H9 (cell line): ENCODE results near the gene PDE7B. TPM values are rescaled to one million over a fixed set of nuclear protein-coding genes. Genes with fewer than 3 reads are reported as not detected.

Experiments
- DNase-seq: peaks from one replicate; pipeline ENCODE4 v3.0.0-alpha.2; 2017
- H2AFZ ChIP-seq: one replicate; pipeline ENCODE4 v1.6.1; 2013; ENCODE audit warnings: mild to moderate bottlenecking, low read length, control low read depth, moderate library complexity
- H2AK5ac ChIP-seq: 2 replicates; pipeline ENCODE4 v1.6.1; 2013; ENCODE audit warnings: low read length, control low read depth, mixed read lengths; ENCODE audit not compliant: insufficient read length
- H2BK120ac ChIP-seq: one replicate; pipeline ENCODE4 v1.6.1; 2013; ENCODE audit warnings: low read depth, mild to moderate bottlenecking, low read length, control low read depth, inconsistent platforms; ENCODE audit not compliant: poor library complexity, severe bottlenecking
- H2BK12ac ChIP-seq: 2 replicates; pipeline ENCODE4 v1.6.1; 2013; ENCODE audit warnings: low read length, control low read depth, mixed read lengths, low read depth; ENCODE audit not compliant: insufficient read length
- H2BK15ac ChIP-seq: 2 replicates; pipeline ENCODE4 v1.6.1; 2013; ENCODE audit warnings: low read depth, low read length, control low read depth
- H2BK20ac ChIP-seq: one replicate; pipeline ENCODE4 v1.6.1; 2013; ENCODE audit warnings: low read depth, mild to moderate bottlenecking, low read length, control low read depth, inconsistent platforms; ENCODE audit not compliant: poor library complexity, severe bottlenecking
- H2BK5ac ChIP-seq: 2 replicates; pipeline ENCODE4 v1.6.1; 2013; ENCODE audit warnings: low read length, control low read depth, mixed read lengths; ENCODE audit not compliant: insufficient read length
- H3K14ac ChIP-seq: 2 replicates; pipeline ENCODE4 v1.6.1; 2013; ENCODE audit warnings: low read length, control low read depth; ENCODE audit not compliant: insufficient read depth
- H3K18ac ChIP-seq: 2 replicates; pipeline ENCODE4 v1.6.1; 2013; ENCODE audit warnings: low read depth, mild to moderate bottlenecking, mixed read lengths, low read length, control low read depth; ENCODE audit not compliant: insufficient read length
- H3K23ac ChIP-seq: 2 replicates; pipeline ENCODE4 v1.6.1; 2013; ENCODE audit warnings: low read length, control low read depth, mixed read lengths, low read depth; ENCODE audit not compliant: insufficient read length
- H3K23me2 ChIP-seq: 2 replicates; pipeline ENCODE4 v1.6.1; 2013; ENCODE audit warnings: low read depth, mild to moderate bottlenecking, mixed read lengths, low read length, control low read depth; ENCODE audit not compliant: insufficient read length, poor library complexity, severe bottlenecking
- H3K27ac ChIP-seq: 2 replicates; pipeline ENCODE4 v1.5.1; 2013; ENCODE audit warnings: low read length, control low read depth, mixed read lengths, low read depth; ENCODE audit not compliant: insufficient read length
- H3K27me3 ChIP-seq: 2 replicates; pipeline ENCODE4 v1.6.1; 2013; ENCODE audit warnings: low read length, control low read depth, inconsistent platforms; ENCODE audit not compliant: insufficient read depth
- H3K4ac ChIP-seq: 2 replicates; pipeline ENCODE4 v1.6.1; 2013; ENCODE audit warnings: low read depth, mild to moderate bottlenecking, control low read depth, inconsistent platforms, low read length, moderate library complexity
- H3K4me1 ChIP-seq: 2 replicates; pipeline ENCODE4 v1.6.1; 2013; ENCODE audit warnings: low read length, control low read depth, inconsistent platforms; ENCODE audit not compliant: insufficient read depth
- H3K4me2 ChIP-seq: 2 replicates; pipeline ENCODE4 v1.6.1; 2013; ENCODE audit warnings: low read length, control low read depth, mixed read lengths; ENCODE audit not compliant: insufficient read length, insufficient read depth
- H3K56ac ChIP-seq: 2 replicates; pipeline ENCODE4 v1.6.1; 2013; ENCODE audit warnings: low read depth, mild to moderate bottlenecking, mixed read lengths, low read length, control low read depth; ENCODE audit not compliant: insufficient read length
- H3K79me1 ChIP-seq: 2 replicates; pipeline ENCODE4 v1.6.1; 2013; ENCODE audit warnings: low read depth, mild to moderate bottlenecking, moderate library complexity, low read length, control low read depth, inconsistent platforms; ENCODE audit not compliant: insufficient read depth, poor library complexity, severe bottlenecking
- H3K79me2 ChIP-seq: 2 replicates; pipeline ENCODE4 v1.6.1; 2013; ENCODE audit warnings: low read length, control low read depth, inconsistent platforms; ENCODE audit not compliant: insufficient read depth
- H3K9ac ChIP-seq: 2 replicates; pipeline ENCODE4 v1.6.1; 2013; ENCODE audit warnings: low read length, control low read depth, mixed read lengths; ENCODE audit not compliant: insufficient read length; ENCODE audit errors: extremely low read depth
- H3K9me3 ChIP-seq: one replicate; pipeline ENCODE4 v1.6.1; 2013; ENCODE audit warnings: low read depth, low read length, inconsistent platforms; ENCODE audit not compliant: control insufficient read depth
- H3T11ph ChIP-seq: one replicate; pipeline ENCODE4 v1.6.1; 2013; ENCODE audit warnings: mild to moderate bottlenecking, low read length, control low read depth, inconsistent platforms
- H4K20me1 ChIP-seq: one replicate; pipeline ENCODE4 v1.6.1; 2013; ENCODE audit not compliant: control insufficient read depth, insufficient read length, insufficient read depth
- H4K5ac ChIP-seq: 2 replicates; pipeline ENCODE4 v1.6.1; 2013; ENCODE audit warnings: low read depth, mild to moderate bottlenecking, mixed read lengths, low read length, control low read depth; ENCODE audit not compliant: insufficient read length
- H4K8ac ChIP-seq: replicated peaks from 2 replicates; pipeline ENCODE4 v1.6.1; 2013; ENCODE audit warnings: low read length, control low read depth, mixed read lengths, low read depth; ENCODE audit not compliant: insufficient read length
- H4K91ac ChIP-seq: 2 replicates; pipeline ENCODE4 v1.6.1; 2013; ENCODE audit warnings: low read depth, mild to moderate bottlenecking, moderate library complexity, mixed read lengths, low read length, control low read depth; ENCODE audit not compliant: insufficient read length
- H3K27ac Mint-ChIP-seq, 3 experiments: 2 replicates in 2 of 3; 3 replicates in 1 of 3; pipeline ENCODE4 v1.8.0; 2020 to 2021; ENCODE audit warnings: mixed read lengths in 3 of 3, mild to moderate bottlenecking in 1 of 3, moderate library complexity in 1 of 3
- H3K27me3 Mint-ChIP-seq: 2 replicates; pipeline ENCODE4 v1.8.0; 2021; ENCODE audit warnings: low read depth, mild to moderate bottlenecking, moderate library complexity, mixed read lengths
- H3K36me3 Mint-ChIP-seq, 3 experiments: 2 replicates in 2 of 3; 3 replicates in 1 of 3; pipeline ENCODE4 v1.8.0; 2020 to 2021; ENCODE audit warnings: low read depth in 3 of 3, mixed read lengths in 3 of 3; ENCODE audit not compliant: insufficient read depth in 1 of 3
- H3K4me1 Mint-ChIP-seq, 2 experiments: 2 replicates each; pipeline ENCODE4 v1.8.0; 2020; ENCODE audit warnings: mixed read lengths in 2 of 2
- H3K4me3 Mint-ChIP-seq, 2 experiments: 2 replicates in 1 of 2; 3 replicates in 1 of 2; pipeline ENCODE4 v1.8.0; 2020 to 2021; ENCODE audit warnings: mild to moderate bottlenecking in 2 of 2, mixed read lengths in 2 of 2, moderate library complexity in 1 of 2
- H3K9me3 Mint-ChIP-seq, 2 experiments: 2 replicates in 1 of 2; 3 replicates in 1 of 2; pipeline ENCODE4 v1.8.0; 2020; ENCODE audit warnings: mild to moderate bottlenecking in 2 of 2, mixed read lengths in 2 of 2, moderate library complexity in 1 of 2
- CTCF ChIP-seq: fragments of 200-600 bp; sonication (generic); conservative IDR thresholded peaks from 3 replicates; pipeline ENCODE4 v1.8.0; 2021; ENCODE audit warnings: antibody characterized with exemption, mild to moderate bottlenecking
- WGBS: extraction: QIAGEN DNeasy Blood & Tissue Kit; methylation state at CpG from one replicate; pipeline ENCODE4 v1.1.7; 2013; ENCODE audit warnings: missing lambda C conversion rate, low lambda C conversion rate, mixed read lengths; ENCODE audit not compliant: insufficient read length; ENCODE audit errors: extremely low coverage; 5-methylcytosine and 5-hydroxymethylcytosine counted together
- total RNA-seq: library from RNA; stranded (reverse); gene quantifications from 2 replicates; pipeline ENCODE4 v1.2.1, GENCODE V29; 2021

The PDE7B gene
- total RNA-seq, 1 experiment from 2014 or later = not detected

DNA sequence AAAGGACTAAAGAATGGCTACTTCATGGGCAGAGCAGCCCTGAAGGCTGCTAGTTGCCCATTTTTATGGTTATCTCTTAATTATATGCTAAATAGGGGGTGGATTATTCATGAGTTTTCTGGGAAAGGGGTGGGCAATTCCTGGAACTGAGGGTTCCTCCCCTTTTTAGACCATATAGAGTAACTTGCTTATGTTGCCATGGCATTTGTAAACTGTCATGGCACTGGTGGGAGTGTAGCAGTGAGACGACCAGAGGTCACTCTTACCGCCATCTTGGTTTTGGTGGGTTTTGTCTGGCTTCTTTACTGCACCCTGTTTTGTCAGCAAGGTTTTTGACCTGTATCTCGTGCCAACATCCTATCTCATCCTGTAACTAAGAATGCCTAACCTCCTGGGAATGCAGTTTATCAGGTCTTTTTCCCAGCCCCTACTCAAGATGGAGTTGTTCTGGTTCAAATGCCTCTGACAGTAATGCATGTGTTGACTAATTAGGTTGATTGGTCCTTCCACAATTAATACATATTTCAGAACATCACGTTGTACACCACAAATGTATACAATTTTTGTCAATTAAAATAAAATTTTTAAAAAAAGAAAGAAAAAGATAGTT lies 139.5 kb downstream of the PDE7B start:
- no peak overlapping the region for H2AK5ac ChIP-seq
- H2AFZ ChIP-seq = no peak overlapping the region
- no CpG with 5 or more reads among the region's 4 CpGs for WGBS

More for the DNA sequence above, 139.5 kb downstream of the PDE7B start:
- no peaks in the 10 kb centered on the region for H3K4me1 ChIP-seq
- no peak for TF ChIP-seq CTCF
- H3K9me3 ChIP-seq = no peaks in the 10 kb centered on the region
- H4K91ac ChIP-seq = no peak overlapping the region
- H3K27ac ChIP-seq = no peak overlapping the region
- no peak overlapping the region for H3K14ac ChIP-seq
- H3K27ac Mint-ChIP-seq = no peak overlapping the region
- no peak overlapping the region for H4K8ac ChIP-seq
- H3K79me1 ChIP-seq = no peaks in the 10 kb centered on the region
- no peak overlapping the region for H3K56ac ChIP-seq
- H3K23ac ChIP-seq = no peak overlapping the region
- no peak overlapping the region for H2BK12ac ChIP-seq
- DNase-seq = no peak
- H4K5ac ChIP-seq = no peak overlapping the region
- H4K20me1 ChIP-seq = no peaks in the 10 kb centered on the region
- H3K9me3 Mint-ChIP-seq = no peaks in the 10 kb centered on the region
- H3K4me3 Mint-ChIP-seq = no peak overlapping the region
- H3K79me2 ChIP-seq = no peaks in the 10 kb centered on the region
- no peak overlapping the region for H3K9ac ChIP-seq
- H3T11ph ChIP-seq = no peak overlapping the region
- H2BK20ac ChIP-seq = no peak overlapping the region
- no peak overlapping the region for H3K18ac ChIP-seq
- no peaks in the 10 kb centered on the region for H3K4me1 Mint-ChIP-seq
- no peak overlapping the region for H2BK120ac ChIP-seq
- H3K27me3 ChIP-seq = no peaks in the 10 kb centered on the region
- H2BK5ac ChIP-seq = no peak overlapping the region
- H3K36me3 Mint-ChIP-seq = no peaks in the 10 kb centered on the region
- no peaks in the 10 kb centered on the region for H3K23me2 ChIP-seq
- H3K4me2 ChIP-seq = no peak overlapping the region
- no peak overlapping the region for H3K4ac ChIP-seq
- H2BK15ac ChIP-seq = no peak overlapping the region
- no peaks in the 10 kb centered on the region for H3K27me3 Mint-ChIP-seq
